Measurements from ENCODE around the gene DNASE1L3.

GRCh38 chr3:58190291-58190690, 20.5 kb downstream of the DNASE1L3 start:
- TF ChIP-seq CTCF (conservative IDR thresholded peaks at IDR 0.05; ENCODE audit: low read depth, low read length) = no peak
- TF ChIP-seq EZH2 (IDR thresholded peaks at IDR 0.05; ENCODE audit: low read length, unreplicated experiment) = no peak

Measured in PC-3 (cell line).